Neural cell (in vitro differentiated cells): ENCODE results near the gene NRP2. TPM values are rescaled to one million over a fixed set of nuclear protein-coding genes. Genes with fewer than 3 reads are reported as not detected.

Experiments
- H2AFZ ChIP-seq: fragments of 200-600, 300-800 bp; sonication (generic), shearing (Covaris generic); 2 replicates; pipeline ENCODE4 v1.6.0; 2014; ENCODE audit warnings: low read depth, mild to moderate bottlenecking, antibody characterized with exemption, low read length, moderate library complexity
- H3F3A ChIP-seq: fragments of 200-600 bp; shearing (Covaris generic); 2 replicates; pipeline ENCODE4 v1.6.1; 2016; ENCODE audit warnings: mild to moderate bottlenecking, moderate library complexity, mixed read lengths, antibody characterized with exemption, low read length; ENCODE audit not compliant: insufficient read depth, poor library complexity, severe bottlenecking
- H3K27ac ChIP-seq: fragments of 200-600, 300-800 bp; sonication (generic), shearing (Covaris generic); 2 replicates; pipeline ENCODE4 v1.5.1; 2014; ENCODE audit warnings: mild to moderate bottlenecking, low read length, moderate library complexity
- H3K27me3 ChIP-seq: fragments of 300-800, 200-600 bp; sonication (generic), shearing (Covaris generic); 2 replicates; pipeline ENCODE4 v1.6.0; 2014; ENCODE audit warnings: mild to moderate bottlenecking, low read depth, low read length, moderate library complexity; ENCODE audit not compliant: insufficient read depth
- H3K36me3 ChIP-seq: fragments of 300-800, 200-600 bp; sonication (generic), shearing (Covaris generic); 2 replicates; pipeline ENCODE4 v1.5.1; 2014; ENCODE audit warnings: mild to moderate bottlenecking, antibody characterized with exemption, low read length, moderate library complexity; ENCODE audit not compliant: insufficient read depth
- H3K4me2 ChIP-seq: fragments of 300-800, 200-600 bp; sonication (generic), shearing (Covaris generic); 2 replicates; pipeline ENCODE4 v1.6.0; 2014; ENCODE audit warnings: mild to moderate bottlenecking, low read length
- H3K4me3 ChIP-seq: fragments of 300-800, 200-600 bp; sonication (generic), shearing (Covaris generic); 2 replicates; pipeline ENCODE4 v1.5.1; 2014; ENCODE audit warnings: mild to moderate bottlenecking, low read length, moderate library complexity
- H3K79me2 ChIP-seq: fragments of 200-600 bp; shearing (Covaris generic); replicated peaks from 2 replicates; pipeline ENCODE4 v1.6.0; 2014; ENCODE audit warnings: mild to moderate bottlenecking, low read length, moderate library complexity; ENCODE audit not compliant: insufficient read depth
- H3K9ac ChIP-seq: fragments of 300-800, 200-600 bp; sonication (generic), shearing (Covaris generic); 2 replicates; pipeline ENCODE4 v1.6.1; 2016; ENCODE audit warnings: mild to moderate bottlenecking, low read length, mixed read lengths
- H3K9me2 ChIP-seq: fragments of 200-600 bp; shearing (Covaris generic); 2 replicates; pipeline ENCODE4 v1.6.1; 2016; ENCODE audit warnings: mild to moderate bottlenecking, low read length, mixed read lengths; ENCODE audit not compliant: insufficient read depth
- H3K9me3 ChIP-seq: fragments of 200-600, 300-800 bp; sonication (generic), shearing (Covaris generic); 2 replicates; pipeline ENCODE4 v1.6.1; 2016; ENCODE audit warnings: mild to moderate bottlenecking, mixed run types, low read length, moderate library complexity, mixed read lengths
- H4K20me1 ChIP-seq: fragments of 200-600 bp; shearing (Covaris generic); 2 replicates; pipeline ENCODE4 v1.6.1; 2016; ENCODE audit warnings: mild to moderate bottlenecking, mixed run types; ENCODE audit not compliant: insufficient read depth
- EP300 ChIP-seq: fragments of 450-650 bp; conservative IDR thresholded peaks from 2 replicates; pipeline ENCODE4 v1.6.1; 2014; ENCODE audit warnings: antibody characterized with exemption, mild to moderate bottlenecking, moderate library complexity; ENCODE audit not compliant: poor library complexity, severe bottlenecking
- EZH2 ChIP-seq: fragments of 200-600, 300-800 bp; shearing (Covaris generic), sonication (generic); IDR thresholded peaks from 2 replicates; pipeline ENCODE4 v1.6.1; 2014; ENCODE audit warnings: antibody characterized with exemption, low read length, borderline replicate concordance, mild to moderate bottlenecking; ENCODE audit not compliant: insufficient read depth, poor library complexity, severe bottlenecking
- MXI1 ChIP-seq: fragments of 450-650 bp; conservative IDR thresholded peaks from 2 replicates; pipeline ENCODE4 v1.6.1; 2014; ENCODE audit warnings: antibody characterized with exemption, mild to moderate bottlenecking; ENCODE audit not compliant: poor library complexity, severe bottlenecking
- POLR2AphosphoS5 ChIP-seq: IDR thresholded peaks from 2 replicates; pipeline ENCODE4 v1.6.1; 2012
- RAD21 ChIP-seq: fragments of 450-650 bp; conservative IDR thresholded peaks from 2 replicates; pipeline ENCODE4 v1.6.1; 2014; ENCODE audit warnings: antibody characterized with exemption, mild to moderate bottlenecking, moderate library complexity
- SMC3 ChIP-seq: fragments of 450-650 bp; conservative IDR thresholded peaks from 2 replicates; pipeline ENCODE4 v1.6.1; 2014; ENCODE audit warnings: antibody characterized with exemption, mild to moderate bottlenecking, moderate library complexity; ENCODE audit not compliant: poor library complexity
- TAF1 ChIP-seq: IDR thresholded peaks from 2 replicates; pipeline ENCODE4 v1.6.1; 2012; ENCODE audit warnings: low read depth
- polyA plus RNA-seq: library from polyadenylated mRNA; depleted of rRNA; stranded (reverse); fragments of >200 nt; gene quantifications from 2 replicates; pipeline ENCODE4 v1.2.3, GENCODE V29; 2014
- TF ChIP-seq, protein P1 (sequence below): IDR thresholded peaks from 2 replicates; pipeline ENCODE4 v1.6.1; 2012; ENCODE audit warnings: borderline replicate concordance
- TF ChIP-seq, protein P2 (sequence below): fragments of 450-650 bp; IDR thresholded peaks from 2 replicates; pipeline ENCODE4 v1.5.1; 2014; ENCODE audit warnings: antibody characterized with exemption, mild to moderate bottlenecking, moderate library complexity; ENCODE audit not compliant: poor library complexity, severe bottlenecking

Gene NRP2
- polyA plus RNA-seq, 1 donor from 2014 or later, result 30.2 TPM

DNA sequence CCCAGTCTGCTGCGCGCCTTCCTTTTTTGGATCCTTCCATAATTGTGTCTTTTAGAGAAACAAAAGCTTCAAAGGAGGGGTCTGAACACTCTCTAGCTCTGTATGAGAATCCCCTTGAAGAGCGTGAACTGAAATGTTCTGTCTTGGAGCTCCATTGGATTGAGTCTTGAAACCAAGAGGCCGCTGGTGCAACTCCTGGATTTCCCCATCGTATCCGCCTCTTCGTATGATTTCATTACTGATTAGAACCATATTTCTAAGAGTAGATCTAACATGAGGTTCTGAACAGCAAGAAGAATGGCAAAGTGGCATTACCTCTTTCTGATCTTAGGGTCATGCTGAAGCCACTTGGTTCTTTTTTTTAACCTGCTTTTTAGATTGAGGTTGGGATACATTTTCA, 31.4 kb upstream of the NRP2 start:
- Histone ChIP-seq H3K27me3 (no peaks in the 10 kb centered on the region), H3K9me2 (no peaks in the 10 kb centered on the region), H3F3A (no peaks in the 10 kb centered on the region), H3K36me3 (no peaks in the 10 kb centered on the region), H3K9ac (no peak overlapping the region), H2AFZ (no peak overlapping the region), H3K9me3 (no peaks in the 10 kb centered on the region), H3K4me3 (no peak overlapping the region), H3K79me2 (no peaks in the 10 kb centered on the region), H3K4me2 (no peak overlapping the region), H3K27ac (no peak overlapping the region), H4K20me1 (no peaks in the 10 kb centered on the region)
- TF ChIP-seq POLR2AphosphoS5 (no peak), TAF1 (no peak), MXI1 (no peak), EZH2 (no peak), SMC3 (no peak), EP300 (no peak), RAD21 (no peak)
- TF ChIP-seq, protein P1, sequence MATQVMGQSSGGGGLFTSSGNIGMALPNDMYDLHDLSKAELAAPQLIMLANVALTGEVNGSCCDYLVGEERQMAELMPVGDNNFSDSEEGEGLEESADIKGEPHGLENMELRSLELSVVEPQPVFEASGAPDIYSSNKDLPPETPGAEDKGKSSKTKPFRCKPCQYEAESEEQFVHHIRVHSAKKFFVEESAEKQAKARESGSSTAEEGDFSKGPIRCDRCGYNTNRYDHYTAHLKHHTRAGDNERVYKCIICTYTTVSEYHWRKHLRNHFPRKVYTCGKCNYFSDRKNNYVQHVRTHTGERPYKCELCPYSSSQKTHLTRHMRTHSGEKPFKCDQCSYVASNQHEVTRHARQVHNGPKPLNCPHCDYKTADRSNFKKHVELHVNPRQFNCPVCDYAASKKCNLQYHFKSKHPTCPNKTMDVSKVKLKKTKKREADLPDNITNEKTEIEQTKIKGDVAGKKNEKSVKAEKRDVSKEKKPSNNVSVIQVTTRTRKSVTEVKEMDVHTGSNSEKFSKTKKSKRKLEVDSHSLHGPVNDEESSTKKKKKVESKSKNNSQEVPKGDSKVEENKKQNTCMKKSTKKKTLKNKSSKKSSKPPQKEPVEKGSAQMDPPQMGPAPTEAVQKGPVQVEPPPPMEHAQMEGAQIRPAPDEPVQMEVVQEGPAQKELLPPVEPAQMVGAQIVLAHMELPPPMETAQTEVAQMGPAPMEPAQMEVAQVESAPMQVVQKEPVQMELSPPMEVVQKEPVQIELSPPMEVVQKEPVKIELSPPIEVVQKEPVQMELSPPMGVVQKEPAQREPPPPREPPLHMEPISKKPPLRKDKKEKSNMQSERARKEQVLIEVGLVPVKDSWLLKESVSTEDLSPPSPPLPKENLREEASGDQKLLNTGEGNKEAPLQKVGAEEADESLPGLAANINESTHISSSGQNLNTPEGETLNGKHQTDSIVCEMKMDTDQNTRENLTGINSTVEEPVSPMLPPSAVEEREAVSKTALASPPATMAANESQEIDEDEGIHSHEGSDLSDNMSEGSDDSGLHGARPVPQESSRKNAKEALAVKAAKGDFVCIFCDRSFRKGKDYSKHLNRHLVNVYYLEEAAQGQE, result no peak
- TF ChIP-seq, protein P2, sequence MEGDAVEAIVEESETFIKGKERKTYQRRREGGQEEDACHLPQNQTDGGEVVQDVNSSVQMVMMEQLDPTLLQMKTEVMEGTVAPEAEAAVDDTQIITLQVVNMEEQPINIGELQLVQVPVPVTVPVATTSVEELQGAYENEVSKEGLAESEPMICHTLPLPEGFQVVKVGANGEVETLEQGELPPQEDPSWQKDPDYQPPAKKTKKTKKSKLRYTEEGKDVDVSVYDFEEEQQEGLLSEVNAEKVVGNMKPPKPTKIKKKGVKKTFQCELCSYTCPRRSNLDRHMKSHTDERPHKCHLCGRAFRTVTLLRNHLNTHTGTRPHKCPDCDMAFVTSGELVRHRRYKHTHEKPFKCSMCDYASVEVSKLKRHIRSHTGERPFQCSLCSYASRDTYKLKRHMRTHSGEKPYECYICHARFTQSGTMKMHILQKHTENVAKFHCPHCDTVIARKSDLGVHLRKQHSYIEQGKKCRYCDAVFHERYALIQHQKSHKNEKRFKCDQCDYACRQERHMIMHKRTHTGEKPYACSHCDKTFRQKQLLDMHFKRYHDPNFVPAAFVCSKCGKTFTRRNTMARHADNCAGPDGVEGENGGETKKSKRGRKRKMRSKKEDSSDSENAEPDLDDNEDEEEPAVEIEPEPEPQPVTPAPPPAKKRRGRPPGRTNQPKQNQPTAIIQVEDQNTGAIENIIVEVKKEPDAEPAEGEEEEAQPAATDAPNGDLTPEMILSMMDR, result no peak

DNA sequence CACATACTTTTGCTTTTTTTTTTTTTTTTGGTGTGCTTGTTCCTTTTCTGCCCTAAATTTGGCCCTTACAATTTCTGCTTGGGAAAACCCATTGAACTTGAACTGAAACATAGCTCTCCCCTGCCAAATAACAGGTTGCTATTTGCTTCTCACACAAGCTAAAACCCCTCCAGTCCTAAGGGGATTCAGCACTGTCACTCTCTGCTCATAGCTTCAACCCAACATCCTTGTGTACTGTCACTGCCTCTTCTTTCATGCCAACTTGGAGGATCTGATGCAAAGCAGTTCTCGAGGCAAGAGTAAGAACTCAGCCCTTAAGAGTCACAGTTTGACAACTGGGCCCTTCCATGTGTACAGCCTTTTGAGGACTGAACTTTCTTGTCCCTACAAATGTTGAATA, 30.6 kb upstream of the NRP2 start:
- H3K27me3 ChIP-seq, result no peaks in the 10 kb centered on the region
- H4K20me1 ChIP-seq, result no peaks in the 10 kb centered on the region
- no peaks in the 10 kb centered on the region for H3K9me2 ChIP-seq
- no peaks in the 10 kb centered on the region for H3K79me2 ChIP-seq
- H3K27ac ChIP-seq, result no peak overlapping the region
- no peaks in the 10 kb centered on the region for H3K9me3 ChIP-seq
- no peak overlapping the region for H3K4me2 ChIP-seq
- H3F3A ChIP-seq, result no peaks in the 10 kb centered on the region
- H3K9ac ChIP-seq, result no peak overlapping the region
- H3K36me3 ChIP-seq, result no peaks in the 10 kb centered on the region
- TF ChIP-seq, protein P2, result no peak
- TF ChIP-seq SMC3, result no peak
- TF ChIP-seq POLR2AphosphoS5, result no peak
- no peak for TF ChIP-seq EP300
- TF ChIP-seq RAD21, result no peak
- TF ChIP-seq EZH2, result no peak
- no peak for TF ChIP-seq MXI1
- no peak for TF ChIP-seq TAF1
- TF ChIP-seq, protein P1, result no peak
- H3K4me3 ChIP-seq, result no peak overlapping the region
- no peak overlapping the region for H2AFZ ChIP-seq
